PC-3 (cell line): ENCODE data around the gene SECISBP2L. TPM values are rescaled to one million over a fixed set of nuclear protein-coding genes. Genes with fewer than 3 reads are reported as not detected.

Experiments
- ATAC-seq: fragments of 200-7000 bp; cut with Tn5 transposase; 2 replicates; pipeline ENCODE4 v1.9.1; 2020; ENCODE audit warnings: mild to moderate bottlenecking, moderate library complexity
- BruUV-seq: library from RNA; stranded (reverse); fragments of 400-500 nt; replicated peaks from 2 replicates; lab custom pipeline; 2021; lab: Mats Ljungman, UMichigan
- CTCF ChIA-PET: fragments of 300-600 bp; sonication (Branson Sonifier 250); formaldehyde crosslinking; loops from one replicate; lab custom pipeline; 2022; ENCODE audit warnings: antibody characterized with exemption; lab: Charles Lee
- POLR2A ChIA-PET: fragments of 300-600 bp; sonication (Branson Sonifier 250); formaldehyde crosslinking; loops from one replicate; lab custom pipeline; 2022; ENCODE audit warnings: antibody characterized with exemption; ENCODE audit not compliant: unreplicated experiment; lab: Charles Lee
- DNase-seq: peaks from one replicate; pipeline ENCODE4 v3.0.0-alpha.2; 2015
- H2AFZ ChIP-seq: fragments of 300-600 bp; sonication (generic); 2 replicates; pipeline ENCODE4 v1.6.0; 2016; ENCODE audit warnings: antibody characterized with exemption, low read length
- H3F3A ChIP-seq: fragments of 300-600 bp; sonication (generic); one replicate; pipeline ENCODE4 v1.6.0; 2017; ENCODE audit warnings: antibody characterized with exemption, low read length, control low read depth, mild to moderate bottlenecking; ENCODE audit not compliant: unreplicated experiment
- H3K27ac ChIP-seq: fragments of 300-600 bp; sonication (generic); 2 replicates; pipeline ENCODE4 v1.5.1; 2016; ENCODE audit warnings: mild to moderate bottlenecking, low read length
- H3K27me3 ChIP-seq: fragments of 300-600 bp; sonication (generic); 2 replicates; pipeline ENCODE4 v1.6.1; 2016; ENCODE audit warnings: low read length, mixed read lengths
- H3K36me3 ChIP-seq: fragments of 300-600 bp; sonication (generic); 2 replicates; pipeline ENCODE4 v1.6.1; 2016; ENCODE audit warnings: low read depth, mixed run types, low read length, mixed read lengths
- H3K4me1 ChIP-seq: fragments of 300-600 bp; sonication (generic); 2 replicates; pipeline ENCODE4 v1.5.1; 2016; ENCODE audit warnings: low read length; ENCODE audit not compliant: insufficient read depth
- H3K4me2 ChIP-seq: fragments of 300-600 bp; sonication (generic); 2 replicates; pipeline ENCODE4 v1.6.0; 2016; ENCODE audit warnings: low read length
- H3K4me3 ChIP-seq: fragments of 300-600 bp; sonication (generic); 2 replicates; pipeline ENCODE4 v1.5.1; 2016; ENCODE audit warnings: mild to moderate bottlenecking, low read length, mixed read lengths
- H3K79me2 ChIP-seq: fragments of 300-600 bp; sonication (generic); 2 replicates; pipeline ENCODE4 v1.6.1; 2017; ENCODE audit warnings: low read length, mixed read lengths
- H3K9ac ChIP-seq: fragments of 300-600 bp; sonication (generic); 2 replicates; pipeline ENCODE4 v1.6.0; 2016; ENCODE audit warnings: mild to moderate bottlenecking, low read length
- H3K9me2 ChIP-seq: fragments of 300-600 bp; sonication (generic); replicated peaks from 2 replicates; pipeline ENCODE4 v1.6.1; 2016; ENCODE audit warnings: mixed run types, low read length, mixed read lengths
- H3K9me3 ChIP-seq: fragments of 300-600 bp; sonication (generic); 2 replicates; pipeline ENCODE4 v1.6.1; 2016; ENCODE audit warnings: low read length, mixed read lengths
- H4K20me1 ChIP-seq: fragments of 300-600 bp; sonication (generic); 2 replicates; pipeline ENCODE4 v1.6.1; 2016; ENCODE audit warnings: low read length, mixed read lengths
- EZH2 ChIP-seq: fragments of 300-600 bp; sonication (generic); IDR thresholded peaks from one replicate; pipeline ENCODE4 v1.6.1; 2017; ENCODE audit warnings: antibody characterized with exemption, mild to moderate bottlenecking, low read length; ENCODE audit not compliant: unreplicated experiment
- EZH2phosphoT487 ChIP-seq: fragments of 300-600 bp; sonication (generic); IDR thresholded peaks from 2 replicates; pipeline ENCODE4 v1.6.1; 2018; ENCODE audit warnings: mild to moderate bottlenecking, antibody characterized with exemption, low read length, borderline replicate concordance
- intact Hi-C: fragments of 100-400 bp; cut with micrococcal nuclease; formaldehyde crosslinking; loops from 2 replicates; pipeline ENCODE4 v1.9.0; 2023
- total RNA-seq: library from RNA; depleted of rRNA; stranded (reverse); fragments of >200 nt; gene quantifications from 2 replicates; pipeline ENCODE4 v1.2.3, GENCODE V29; 2014
- TF ChIP-seq, protein P1 (sequence below): fragments of 300-600 bp; sonication (generic); conservative IDR thresholded peaks from 2 replicates; pipeline ENCODE4 v1.5.1; 2017; ENCODE audit warnings: antibody characterized with exemption, low read depth, mild to moderate bottlenecking, low read length

SECISBP2L gene
- total RNA-seq, 1 experiment from 2014 or later: 18.6 TPM

GRCh38 chr15:48955967-48956366 lies 90.3 kb downstream of the SECISBP2L start:
- H3K9ac ChIP-seq: no peak overlapping the region
- TF ChIP-seq EZH2phosphoT487: no peak
- TF ChIP-seq, protein P1, sequence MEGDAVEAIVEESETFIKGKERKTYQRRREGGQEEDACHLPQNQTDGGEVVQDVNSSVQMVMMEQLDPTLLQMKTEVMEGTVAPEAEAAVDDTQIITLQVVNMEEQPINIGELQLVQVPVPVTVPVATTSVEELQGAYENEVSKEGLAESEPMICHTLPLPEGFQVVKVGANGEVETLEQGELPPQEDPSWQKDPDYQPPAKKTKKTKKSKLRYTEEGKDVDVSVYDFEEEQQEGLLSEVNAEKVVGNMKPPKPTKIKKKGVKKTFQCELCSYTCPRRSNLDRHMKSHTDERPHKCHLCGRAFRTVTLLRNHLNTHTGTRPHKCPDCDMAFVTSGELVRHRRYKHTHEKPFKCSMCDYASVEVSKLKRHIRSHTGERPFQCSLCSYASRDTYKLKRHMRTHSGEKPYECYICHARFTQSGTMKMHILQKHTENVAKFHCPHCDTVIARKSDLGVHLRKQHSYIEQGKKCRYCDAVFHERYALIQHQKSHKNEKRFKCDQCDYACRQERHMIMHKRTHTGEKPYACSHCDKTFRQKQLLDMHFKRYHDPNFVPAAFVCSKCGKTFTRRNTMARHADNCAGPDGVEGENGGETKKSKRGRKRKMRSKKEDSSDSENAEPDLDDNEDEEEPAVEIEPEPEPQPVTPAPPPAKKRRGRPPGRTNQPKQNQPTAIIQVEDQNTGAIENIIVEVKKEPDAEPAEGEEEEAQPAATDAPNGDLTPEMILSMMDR: no peak
- no peak for TF ChIP-seq EZH2
- H2AFZ ChIP-seq: no peak overlapping the region
- no TSS peak for BruUV-seq
- H4K20me1 ChIP-seq: no peaks in the 10 kb centered on the region
- POLR2A ChIA-PET: no interaction called here
- H3K9me2 ChIP-seq: no peaks in the 10 kb centered on the region
- intact Hi-C loops: no loop called here
- ATAC-seq (no peak), DNase-seq (no peak)
- H3K4me3 ChIP-seq: no peak overlapping the region
- no peaks in the 10 kb centered on the region for H3F3A ChIP-seq
- no peaks in the 10 kb centered on the region for H3K79me2 ChIP-seq
- H3K27ac ChIP-seq: no peak overlapping the region
- no peaks in the 10 kb centered on the region for H3K9me3 ChIP-seq
- no peak overlapping the region for H3K4me2 ChIP-seq
- CTCF ChIA-PET: no interaction called here
- H3K36me3 ChIP-seq: no peaks in the 10 kb centered on the region
- H3K27me3 ChIP-seq: no peaks in the 10 kb centered on the region
- H3K4me1 ChIP-seq: 0 out of 2 replicates have a peak, but pooled peaks cover 4% of the 10 kb centered on the region

DNA sequence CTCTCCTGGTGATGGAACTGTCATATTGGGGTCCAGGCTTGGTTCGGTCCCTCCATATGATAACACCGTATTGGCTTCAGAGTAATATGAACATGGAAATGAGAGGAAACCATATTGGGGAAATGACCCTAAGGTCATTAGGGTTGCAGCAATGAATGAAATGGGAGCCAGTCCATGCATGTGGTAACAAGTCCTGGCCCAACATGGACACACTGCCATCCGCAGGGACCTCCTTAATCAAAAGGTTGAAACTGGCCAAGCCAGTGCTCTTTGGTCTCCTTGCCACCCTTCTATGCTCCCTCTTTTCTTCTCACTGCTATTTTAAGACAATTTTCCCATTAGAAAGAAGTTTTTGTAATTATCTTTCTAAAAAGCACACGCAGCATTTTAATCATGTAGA lies 90.9 kb downstream of the SECISBP2L start:
- POLR2A ChIA-PET: no interaction called here
- Histone ChIP-seq H3K9ac (no peak overlapping the region), H2AFZ (no peak overlapping the region), H3K9me3 (no peaks in the 10 kb centered on the region), H3K9me2 (no peaks in the 10 kb centered on the region), H3K27me3 (no peaks in the 10 kb centered on the region), H3K4me1 (0 out of 2 replicates have a peak, but pooled peaks cover 4% of the 10 kb centered on the region), H3K4me2 (no peak overlapping the region), H3K4me3 (no peak overlapping the region), H4K20me1 (no peaks in the 10 kb centered on the region), H3K79me2 (no peaks in the 10 kb centered on the region), H3F3A (no peaks in the 10 kb centered on the region), H3K27ac (no peak overlapping the region), H3K36me3 (no peaks in the 10 kb centered on the region)
- intact Hi-C loops: no loop called here
- ATAC-seq: no peak
- CTCF ChIA-PET: no interaction called here
- TF ChIP-seq EZH2: no peak
- TF ChIP-seq, protein P1: no peak
- TF ChIP-seq EZH2phosphoT487: no peak
- DNase-seq: no peak
- no TSS peak for BruUV-seq

DNA sequence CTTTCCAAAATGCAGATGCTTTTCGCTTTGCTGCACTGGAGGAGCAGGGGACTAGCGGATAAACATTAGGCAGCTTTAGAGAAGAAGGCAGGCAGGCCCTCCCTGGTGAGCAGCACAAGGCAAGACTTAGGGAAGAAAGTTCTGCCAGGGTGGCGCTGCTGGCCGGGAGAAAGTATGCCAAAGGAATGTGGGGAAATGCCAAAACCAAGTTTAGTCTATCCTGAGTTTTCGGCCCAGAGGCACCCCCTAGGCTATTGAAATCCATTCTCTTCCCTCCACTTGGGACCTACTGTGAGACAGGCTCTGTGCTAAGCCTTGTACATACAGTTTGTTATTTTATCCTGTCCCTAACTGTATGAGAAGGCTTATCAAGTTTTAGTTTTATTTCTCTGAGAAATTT lies 91.7 kb downstream of the SECISBP2L start:
- Histone ChIP-seq H4K20me1 (no peaks in the 10 kb centered on the region), H3K36me3 (no peaks in the 10 kb centered on the region), H3K79me2 (no peaks in the 10 kb centered on the region), H3F3A (no peaks in the 10 kb centered on the region), H3K9me2 (no peaks in the 10 kb centered on the region), H3K27me3 (no peaks in the 10 kb centered on the region), H3K4me1 (0 out of 2 replicates have a peak, but pooled peaks cover 4% of the 10 kb centered on the region), H3K27ac (no peak overlapping the region), H2AFZ (no peak overlapping the region), H3K4me3 (no peak overlapping the region), H3K4me2 (no peak overlapping the region), H3K9me3 (no peaks in the 10 kb centered on the region), H3K9ac (no peak overlapping the region)
- DNase-seq: peak; percentile 20
- no TSS peak for BruUV-seq
- ATAC-seq: no peak
- POLR2A ChIA-PET: no interaction called here
- intact Hi-C loops: no loop called here
- CTCF ChIA-PET: no interaction called here
- TF ChIP-seq, protein P1: 0 out of 2 replicates have a peak, but pooled peaks have one; percentile 17
- no peak for TF ChIP-seq EZH2
